Peyer's patch (tissue), 4 donors: Measurements from ENCODE around the gene VPS33A.

ENCODE experiments used
- POLR2A ChIP-seq, 2 donors: fragments of 450-650 bp; IDR thresholded peaks; one replicate each; pipeline ENCODE4 v1.5.1; 2017; ENCODE audit warnings: antibody characterized with exemption in 2 of 2, mild to moderate bottlenecking in 2 of 2, moderate library complexity in 2 of 2
- TF ChIP-seq, protein P1 (sequence below), 6 experiments: fragments of 450-650 bp in 4 of 6; fragments of 200-600 bp in 2 of 6; sonication (generic) in 1 of 6; IDR thresholded peaks; one replicate each; pipeline ENCODE4 v1.5.1; 2017 to 2019; ENCODE audit warnings: antibody characterized with exemption in 6 of 6, mild to moderate bottlenecking in 3 of 6, moderate library complexity in 1 of 6

DNA sequence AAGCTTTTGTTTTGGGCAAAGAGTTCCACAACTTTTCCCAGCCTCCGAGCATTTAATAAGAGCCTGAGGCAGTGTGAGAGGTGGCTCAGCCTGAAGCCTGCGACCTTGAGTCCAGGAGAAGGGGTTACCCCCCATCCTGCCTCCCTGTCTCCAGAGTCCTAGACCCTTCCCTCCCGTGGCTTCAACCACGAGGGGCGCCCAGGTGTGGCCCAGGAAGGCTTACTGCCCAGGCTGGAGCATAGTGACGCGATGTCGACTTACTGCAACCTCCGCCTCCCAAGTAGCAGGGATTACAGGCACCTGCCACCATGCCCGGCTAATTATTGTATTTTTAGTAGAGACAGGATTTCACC, 82.7 kb downstream of the VPS33A start:
- TF ChIP-seq, protein P1, sequence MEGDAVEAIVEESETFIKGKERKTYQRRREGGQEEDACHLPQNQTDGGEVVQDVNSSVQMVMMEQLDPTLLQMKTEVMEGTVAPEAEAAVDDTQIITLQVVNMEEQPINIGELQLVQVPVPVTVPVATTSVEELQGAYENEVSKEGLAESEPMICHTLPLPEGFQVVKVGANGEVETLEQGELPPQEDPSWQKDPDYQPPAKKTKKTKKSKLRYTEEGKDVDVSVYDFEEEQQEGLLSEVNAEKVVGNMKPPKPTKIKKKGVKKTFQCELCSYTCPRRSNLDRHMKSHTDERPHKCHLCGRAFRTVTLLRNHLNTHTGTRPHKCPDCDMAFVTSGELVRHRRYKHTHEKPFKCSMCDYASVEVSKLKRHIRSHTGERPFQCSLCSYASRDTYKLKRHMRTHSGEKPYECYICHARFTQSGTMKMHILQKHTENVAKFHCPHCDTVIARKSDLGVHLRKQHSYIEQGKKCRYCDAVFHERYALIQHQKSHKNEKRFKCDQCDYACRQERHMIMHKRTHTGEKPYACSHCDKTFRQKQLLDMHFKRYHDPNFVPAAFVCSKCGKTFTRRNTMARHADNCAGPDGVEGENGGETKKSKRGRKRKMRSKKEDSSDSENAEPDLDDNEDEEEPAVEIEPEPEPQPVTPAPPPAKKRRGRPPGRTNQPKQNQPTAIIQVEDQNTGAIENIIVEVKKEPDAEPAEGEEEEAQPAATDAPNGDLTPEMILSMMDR (IDR thresholded peaks at IDR 0.05): no peak
- no peak for TF ChIP-seq POLR2A (IDR thresholded peaks at IDR 0.05)
